Prostate gland (tissue), 2 donors: Measurements from ENCODE around the gene CTRB1.

ENCODE experiments used
- CTCF ChIP-seq, 4 experiments: fragments of 200-600 bp in 2 of 4; fragments of 450-650 bp in 2 of 4; sonication (generic) in 2 of 4; IDR thresholded peaks; 1 replicate in 3 of 4; 2 replicates in 1 of 4; pipeline ENCODE4 v1.5.1; 2016 to 2019; ENCODE audit warnings: antibody characterized with exemption in 4 of 4, mild to moderate bottlenecking in 2 of 4, moderate library complexity in 2 of 4
- POLR2A ChIP-seq: fragments of 450-650 bp; IDR thresholded peaks from one replicate; pipeline ENCODE4 v1.6.1; 2016; ENCODE audit warnings: antibody characterized with exemption, mild to moderate bottlenecking

DNA sequence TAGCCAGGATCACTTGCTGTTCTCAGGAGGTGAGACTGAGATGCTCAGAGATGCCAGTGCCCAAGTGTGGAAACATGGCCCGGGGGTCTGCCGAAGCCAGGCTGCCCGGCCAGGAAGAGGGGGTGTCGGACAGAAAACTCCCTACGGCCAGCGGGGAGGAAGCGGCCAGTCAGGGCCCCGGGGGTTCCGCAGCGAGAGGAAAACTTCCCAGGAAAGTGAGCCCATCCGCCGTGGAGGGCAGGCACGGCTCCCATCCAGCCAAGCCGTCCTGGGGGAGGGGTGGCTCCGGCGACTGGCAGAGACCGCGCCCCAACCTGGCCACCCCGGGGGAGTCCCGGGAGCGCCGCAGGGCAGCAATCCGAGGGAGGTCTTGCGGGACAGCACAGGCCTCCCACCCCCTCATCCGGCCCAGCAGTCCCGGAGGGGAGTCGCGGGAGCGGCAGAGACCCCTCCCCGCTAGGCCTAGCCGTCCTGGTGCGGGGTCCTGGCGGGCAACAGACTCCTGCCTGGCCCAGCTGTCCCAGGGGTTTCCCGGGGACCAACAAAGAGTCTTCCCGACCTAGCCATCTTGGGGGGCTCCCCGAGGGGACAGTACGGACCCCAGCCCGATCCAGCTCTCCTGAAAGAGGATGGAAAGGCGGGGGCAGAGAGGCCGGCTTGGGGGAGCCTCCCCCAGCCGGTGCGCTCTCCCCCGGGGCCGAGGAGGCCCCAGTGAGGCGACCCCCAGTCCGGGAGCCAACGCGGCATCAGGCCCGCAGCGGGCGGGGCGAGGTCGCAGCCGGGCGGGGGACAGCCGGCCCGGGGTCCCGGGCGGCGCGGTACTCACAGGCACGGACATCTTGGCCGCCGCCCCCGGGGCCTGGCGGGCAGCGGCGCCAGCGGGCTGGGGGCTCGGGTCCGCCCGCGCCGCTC lies 46.5 kb downstream of the CTRB1 start:
- TF ChIP-seq POLR2A (peak; percentile 23), CTCF (IDR thresholded peaks at IDR 0.05) (no peak)
